Mucosa of descending colon (tissue), 3 donors: ENCODE measurements around the gene LYVE1. TPM values are rescaled to one million over a fixed set of nuclear protein-coding genes. Genes with fewer than 3 reads are reported as not detected.

ENCODE experiments used
- ATAC-seq: fragments of 200-7000 bp; cut with Tn5 transposase; one replicate; pipeline ENCODE4 v1.9.1; 2020; ENCODE audit warnings: mild to moderate bottlenecking, moderate library complexity
- DNase-seq, 3 donors: peaks; one replicate each; pipeline ENCODE4 v3.0.0-alpha.2; 2020
- H3K36me3 ChIP-seq: fragments of 200-600 bp; one replicate; pipeline ENCODE4 v1.8.0; 2021; ENCODE audit warnings: low read depth, mild to moderate bottlenecking
- H3K4me1 ChIP-seq: fragments of 200-600 bp; one replicate; pipeline ENCODE4 v1.8.0; 2021; ENCODE audit warnings: low read depth, mild to moderate bottlenecking
- H3K4me3 ChIP-seq: fragments of 200-600 bp; one replicate; pipeline ENCODE4 v1.8.0; 2021; ENCODE audit warnings: mild to moderate bottlenecking
- H3K9me3 ChIP-seq: fragments of 200-600 bp; one replicate; pipeline ENCODE4 v1.8.0; 2021; ENCODE audit warnings: mild to moderate bottlenecking
- intact Hi-C, 2 donors: fragments of 100-400 bp; cut with DNase I in 1 of 2; cut with micrococcal nuclease in 1 of 2; formaldehyde crosslinking; loops; one replicate each; pipeline versions ENCODE4 v1.11.0 to v1.11.1; 2022; cut with DNase I, micrococcal nuclease
- total RNA-seq, 3 donors: library from RNA; stranded (reverse); fragmentation: NEBNext Ultra II Directional in 2 of 3; extraction: Animal tissue kit (Norgen Biotek cat#: 25700) in 2 of 3; gene quantifications; one replicate each; pipeline versions ENCODE4 v1.2.1 to v1.2.4, GENCODE V29; 2021 to 2023
- TF ChIP-seq, protein P1 (sequence below): fragments of 200-600 bp; IDR thresholded peaks from one replicate; pipeline ENCODE4 v1.8.0; 2022; ENCODE audit warnings: antibody characterized with exemption, mild to moderate bottlenecking
- donor health status: DM: no; HTN: no; CAD: no; lungs with moderate emphysema.
- donor health status: DM: no; HTN: no; CAD: no.
- donor health status: DM: no; HTN: yes; CAD: no.

Gene LYVE1
- total RNA-seq, 3 donors from 2014 or later: 14.4 to 137 (median 43.4) TPM

- DNase-seq (no peak), ATAC-seq (no peak)
- Histone ChIP-seq H3K36me3 (no peaks in the 10 kb centered on the region), H3K4me3 (no peak overlapping the region), H3K4me1 (no peaks in the 10 kb centered on the region), H3K9me3 (no peaks in the 10 kb centered on the region)
- intact Hi-C loops: no loop called here
- TF ChIP-seq, protein P1, sequence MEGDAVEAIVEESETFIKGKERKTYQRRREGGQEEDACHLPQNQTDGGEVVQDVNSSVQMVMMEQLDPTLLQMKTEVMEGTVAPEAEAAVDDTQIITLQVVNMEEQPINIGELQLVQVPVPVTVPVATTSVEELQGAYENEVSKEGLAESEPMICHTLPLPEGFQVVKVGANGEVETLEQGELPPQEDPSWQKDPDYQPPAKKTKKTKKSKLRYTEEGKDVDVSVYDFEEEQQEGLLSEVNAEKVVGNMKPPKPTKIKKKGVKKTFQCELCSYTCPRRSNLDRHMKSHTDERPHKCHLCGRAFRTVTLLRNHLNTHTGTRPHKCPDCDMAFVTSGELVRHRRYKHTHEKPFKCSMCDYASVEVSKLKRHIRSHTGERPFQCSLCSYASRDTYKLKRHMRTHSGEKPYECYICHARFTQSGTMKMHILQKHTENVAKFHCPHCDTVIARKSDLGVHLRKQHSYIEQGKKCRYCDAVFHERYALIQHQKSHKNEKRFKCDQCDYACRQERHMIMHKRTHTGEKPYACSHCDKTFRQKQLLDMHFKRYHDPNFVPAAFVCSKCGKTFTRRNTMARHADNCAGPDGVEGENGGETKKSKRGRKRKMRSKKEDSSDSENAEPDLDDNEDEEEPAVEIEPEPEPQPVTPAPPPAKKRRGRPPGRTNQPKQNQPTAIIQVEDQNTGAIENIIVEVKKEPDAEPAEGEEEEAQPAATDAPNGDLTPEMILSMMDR: no peak
These were observed 18.9 kb upstream of the LYVE1 start for GRCh38 chr11:10587388-10587787.

- Histone ChIP-seq H3K36me3 (no peaks in the 10 kb centered on the region), H3K4me3 (no peak overlapping the region), H3K4me1 (no peaks in the 10 kb centered on the region), H3K9me3 (no peaks in the 10 kb centered on the region)
- intact Hi-C loops: no loop called here
- DNase-seq: no peak
- no peak for ATAC-seq
- TF ChIP-seq, protein P1: no peak
These were observed 15.6 kb upstream of the LYVE1 start for GRCh38 chr11:10584071-10584501.

GRCh38 chr11:10581481-10582019 is 13.1 kb upstream of the LYVE1 start:
- H3K4me3 ChIP-seq: no peak overlapping the region
- no peaks in the 10 kb centered on the region for H3K4me1 ChIP-seq
- TF ChIP-seq, protein P1: no peak
- intact Hi-C loops: no loop called here
- no peaks in the 10 kb centered on the region for H3K36me3 ChIP-seq
- H3K9me3 ChIP-seq: no peaks in the 10 kb centered on the region
- DNase-seq: peak in 1 of 3 donors; percentile 61
- peak; percentile 62 for ATAC-seq

DNA sequence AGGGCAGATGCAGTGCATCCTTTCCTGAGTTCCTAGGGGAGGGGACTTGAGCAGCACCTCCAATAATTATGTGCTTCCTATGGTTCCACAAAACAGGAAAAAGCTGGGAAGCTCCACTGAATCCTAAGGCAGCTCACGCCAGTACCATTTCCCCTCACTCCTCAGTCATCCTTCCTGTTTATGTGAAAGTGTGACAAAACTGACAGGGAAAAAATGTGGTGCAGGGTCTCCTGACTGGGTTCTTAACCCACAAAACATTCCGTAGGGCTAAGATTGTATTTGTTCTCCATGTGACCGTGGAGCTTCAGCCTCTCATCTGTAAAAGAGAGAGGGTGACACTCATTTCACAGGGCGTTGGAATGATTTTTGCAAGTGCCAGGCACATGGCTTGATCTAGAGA is 12.2 kb upstream of the LYVE1 start:
- Histone ChIP-seq H3K4me1 (no peaks in the 10 kb centered on the region), H3K36me3 (no peaks in the 10 kb centered on the region), H3K9me3 (no peaks in the 10 kb centered on the region), H3K4me3 (no peak overlapping the region)
- TF ChIP-seq, protein P1: no peak
- DNase-seq (no peak), ATAC-seq (no peak)
- intact Hi-C loops: no loop called here

DNA sequence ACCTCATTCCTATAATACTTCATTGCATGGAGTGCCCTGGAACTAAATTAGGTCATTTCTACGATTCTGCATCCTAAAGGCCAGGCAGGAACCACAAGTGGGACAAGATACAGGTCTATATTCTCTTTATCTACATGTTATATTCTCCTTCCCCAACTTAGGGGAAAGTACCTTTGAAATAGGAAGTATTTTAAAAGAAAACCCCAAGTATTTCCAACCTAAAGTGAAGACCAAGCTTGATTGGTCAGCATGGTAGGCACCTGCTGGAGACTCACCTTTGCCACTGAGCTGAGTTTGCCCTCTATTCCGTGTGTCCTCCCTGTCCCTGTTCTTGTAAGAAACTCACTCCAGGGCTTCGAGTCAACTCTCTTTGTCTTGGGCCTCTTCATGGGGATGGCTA is 11.2 kb upstream of the LYVE1 start:
- no peaks in the 10 kb centered on the region for H3K9me3 ChIP-seq
- TF ChIP-seq, protein P1: no peak
- no peak for DNase-seq
- intact Hi-C loops: no loop called here
- H3K4me3 ChIP-seq: no peak overlapping the region
- no peaks in the 10 kb centered on the region for H3K4me1 ChIP-seq
- no peak for ATAC-seq
- H3K36me3 ChIP-seq: no peaks in the 10 kb centered on the region

DNA sequence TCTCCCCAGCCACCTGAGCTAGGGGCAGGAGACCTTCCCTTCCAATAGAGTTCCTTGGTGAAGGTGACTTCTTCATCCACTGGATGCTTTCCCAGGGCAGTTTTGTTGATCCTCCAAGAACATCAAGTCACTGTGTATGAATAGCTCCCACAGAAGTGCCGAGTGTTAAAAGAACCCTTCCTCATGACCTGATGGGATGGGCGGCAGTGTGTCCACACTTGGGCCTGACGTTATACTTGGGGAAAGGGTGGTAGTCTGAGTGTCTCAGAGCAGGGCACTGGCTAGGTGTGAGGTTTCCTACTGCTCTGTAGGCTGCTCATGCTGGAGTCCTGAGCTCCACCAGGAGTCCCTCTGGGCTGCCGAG is 7.6 kb upstream of the LYVE1 start:
- no peaks in the 10 kb centered on the region for H3K4me1 ChIP-seq
- ATAC-seq: no peak

More for the DNA sequence above, 7.6 kb upstream of the LYVE1 start:
- no peak for DNase-seq
- H3K9me3 ChIP-seq: no peaks in the 10 kb centered on the region
- no peaks in the 10 kb centered on the region for H3K36me3 ChIP-seq
- no peak overlapping the region for H3K4me3 ChIP-seq
- intact Hi-C loops: no loop called here
- TF ChIP-seq, protein P1: no peak
